Esophagus squamous epithelium (tissue), 4 donors: ENCODE results near the gene NR2F2.

Source experiments
- POLR2A ChIP-seq, 4 donors: fragments of 450-650 bp; IDR thresholded peaks; one replicate each; pipeline ENCODE4 v1.6.1; 2017; ENCODE audit warnings: antibody characterized with exemption in 4 of 4, mild to moderate bottlenecking in 4 of 4, moderate library complexity in 3 of 4
- TF ChIP-seq, protein P1 (sequence below), 6 experiments: fragments of 450-650 bp in 4 of 6; fragments of 200-600 bp in 2 of 6; sonication (generic) in 2 of 6; IDR thresholded peaks; one replicate each; pipeline ENCODE4 v1.5.1; 2016 to 2019; ENCODE audit warnings: antibody characterized with exemption in 6 of 6, mild to moderate bottlenecking in 4 of 6, moderate library complexity in 4 of 6

DNA sequence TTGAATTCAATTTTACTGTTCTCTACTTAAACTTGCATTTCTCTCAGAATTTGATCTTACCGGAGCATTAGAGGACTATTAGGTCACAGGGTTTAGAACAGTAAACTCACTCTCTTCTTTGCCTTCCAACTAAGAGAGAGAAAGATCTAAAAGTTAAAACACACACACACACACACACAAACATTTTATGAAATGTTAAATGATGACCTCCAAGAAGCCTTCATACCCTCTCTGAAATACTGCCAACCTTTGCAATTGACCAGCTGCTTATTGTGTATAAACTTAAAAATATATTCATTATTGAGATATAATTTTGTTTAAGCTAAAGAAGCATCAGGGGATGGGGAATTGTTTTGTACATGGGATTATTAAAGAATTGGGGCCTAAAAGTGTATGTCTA lies 15.5 kb upstream of the NR2F2 start:
- TF ChIP-seq POLR2A (IDR thresholded peaks at IDR 0.05), result no peak
- TF ChIP-seq, protein P1, sequence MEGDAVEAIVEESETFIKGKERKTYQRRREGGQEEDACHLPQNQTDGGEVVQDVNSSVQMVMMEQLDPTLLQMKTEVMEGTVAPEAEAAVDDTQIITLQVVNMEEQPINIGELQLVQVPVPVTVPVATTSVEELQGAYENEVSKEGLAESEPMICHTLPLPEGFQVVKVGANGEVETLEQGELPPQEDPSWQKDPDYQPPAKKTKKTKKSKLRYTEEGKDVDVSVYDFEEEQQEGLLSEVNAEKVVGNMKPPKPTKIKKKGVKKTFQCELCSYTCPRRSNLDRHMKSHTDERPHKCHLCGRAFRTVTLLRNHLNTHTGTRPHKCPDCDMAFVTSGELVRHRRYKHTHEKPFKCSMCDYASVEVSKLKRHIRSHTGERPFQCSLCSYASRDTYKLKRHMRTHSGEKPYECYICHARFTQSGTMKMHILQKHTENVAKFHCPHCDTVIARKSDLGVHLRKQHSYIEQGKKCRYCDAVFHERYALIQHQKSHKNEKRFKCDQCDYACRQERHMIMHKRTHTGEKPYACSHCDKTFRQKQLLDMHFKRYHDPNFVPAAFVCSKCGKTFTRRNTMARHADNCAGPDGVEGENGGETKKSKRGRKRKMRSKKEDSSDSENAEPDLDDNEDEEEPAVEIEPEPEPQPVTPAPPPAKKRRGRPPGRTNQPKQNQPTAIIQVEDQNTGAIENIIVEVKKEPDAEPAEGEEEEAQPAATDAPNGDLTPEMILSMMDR (IDR thresholded peaks at IDR 0.05), result no peak
